Colonic mucosa (tissue), 4 donors: ENCODE results near the gene TTC28. TPM values are rescaled to one million over a fixed set of nuclear protein-coding genes. Genes with fewer than 3 reads are reported as not detected.

Experiments used
- DNase-seq: peaks from one replicate; pipeline ENCODE4 v3.0.0-alpha.2; 2020
- H3K27ac ChIP-seq: fragments of 200-600 bp; one replicate; pipeline ENCODE4 v1.8.0; 2021
- H3K27me3 ChIP-seq: fragments of 200-600 bp; one replicate; pipeline ENCODE4 v1.8.0; 2021
- H3K36me3 ChIP-seq: fragments of 200-600 bp; one replicate; pipeline ENCODE4 v1.8.0; 2021
- H3K4me1 ChIP-seq: fragments of 200-600 bp; one replicate; pipeline ENCODE4 v1.8.0; 2021; ENCODE audit warnings: mild to moderate bottlenecking
- H3K4me3 ChIP-seq: fragments of 200-600 bp; one replicate; pipeline ENCODE4 v1.8.0; 2021
- H3K9ac ChIP-seq, 2 donors: one replicate each; pipeline ENCODE4 v1.7.0; 2013; ENCODE audit warnings: control low read depth in 2 of 2, low read depth in 2 of 2, low read length in 2 of 2
- H3K9me3 ChIP-seq: fragments of 200-600 bp; one replicate; pipeline ENCODE4 v1.8.0; 2021
- intact Hi-C: fragments of 100-400 bp; cut with DNase I; formaldehyde crosslinking; loops from one replicate; pipeline ENCODE4 v1.14.1; 2022
- total RNA-seq, 2 donors: library from RNA; stranded (reverse); fragmentation: NEBNext Ultra II Directional in 1 of 2; extraction: Animal tissue kit (Norgen Biotek cat#: 25700) in 1 of 2; gene quantifications; one replicate each; pipeline ENCODE4 v1.2.1, GENCODE V29; 2021
- TF ChIP-seq, protein P1 (sequence below): fragments of 200-600 bp; IDR thresholded peaks from one replicate; pipeline ENCODE4 v1.8.0; 2022; ENCODE audit warnings: antibody characterized with exemption, mild to moderate bottlenecking
- donor health status: healthy.
- donor health status: DM: no; HTN: no; CAD: no.
- donor health status: DM: no; HTN: no; CAD: no.

Gene TTC28
- total RNA-seq, 2 donors from 2014 or later, result 6.6 to 9.2 TPM

DNA sequence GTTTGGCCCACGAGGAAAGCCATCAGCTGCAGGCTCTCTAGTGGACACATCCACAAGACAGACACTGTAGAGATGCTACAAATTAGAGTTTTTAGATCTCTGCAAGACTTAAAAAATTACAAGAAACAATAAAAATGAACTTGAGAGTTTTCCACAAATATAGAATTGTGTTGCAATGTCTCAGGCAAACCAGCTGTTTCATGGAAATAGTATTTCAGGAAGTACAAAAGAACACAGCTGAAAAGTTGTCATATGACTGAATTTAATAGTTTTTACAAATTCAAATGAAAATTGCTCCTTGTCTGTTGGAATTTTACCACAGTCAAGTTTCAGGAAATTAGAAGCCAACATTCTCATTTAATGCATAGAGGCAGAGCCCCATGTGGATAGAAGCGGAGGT is 576.0 kb downstream of the TTC28 start:
- no peak for DNase-seq
- no peaks in the 10 kb centered on the region for H3K4me1 ChIP-seq
- H3K9me3 ChIP-seq, result no peaks in the 10 kb centered on the region
- H3K9ac ChIP-seq, result no peak overlapping the region
- no peaks in the 10 kb centered on the region for H3K36me3 ChIP-seq
- intact Hi-C loops, result no loop called here
- no peaks in the 10 kb centered on the region for H3K27me3 ChIP-seq
- TF ChIP-seq, protein P1, sequence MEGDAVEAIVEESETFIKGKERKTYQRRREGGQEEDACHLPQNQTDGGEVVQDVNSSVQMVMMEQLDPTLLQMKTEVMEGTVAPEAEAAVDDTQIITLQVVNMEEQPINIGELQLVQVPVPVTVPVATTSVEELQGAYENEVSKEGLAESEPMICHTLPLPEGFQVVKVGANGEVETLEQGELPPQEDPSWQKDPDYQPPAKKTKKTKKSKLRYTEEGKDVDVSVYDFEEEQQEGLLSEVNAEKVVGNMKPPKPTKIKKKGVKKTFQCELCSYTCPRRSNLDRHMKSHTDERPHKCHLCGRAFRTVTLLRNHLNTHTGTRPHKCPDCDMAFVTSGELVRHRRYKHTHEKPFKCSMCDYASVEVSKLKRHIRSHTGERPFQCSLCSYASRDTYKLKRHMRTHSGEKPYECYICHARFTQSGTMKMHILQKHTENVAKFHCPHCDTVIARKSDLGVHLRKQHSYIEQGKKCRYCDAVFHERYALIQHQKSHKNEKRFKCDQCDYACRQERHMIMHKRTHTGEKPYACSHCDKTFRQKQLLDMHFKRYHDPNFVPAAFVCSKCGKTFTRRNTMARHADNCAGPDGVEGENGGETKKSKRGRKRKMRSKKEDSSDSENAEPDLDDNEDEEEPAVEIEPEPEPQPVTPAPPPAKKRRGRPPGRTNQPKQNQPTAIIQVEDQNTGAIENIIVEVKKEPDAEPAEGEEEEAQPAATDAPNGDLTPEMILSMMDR, result no peak
- H3K4me3 ChIP-seq, result no peak overlapping the region
- H3K27ac ChIP-seq, result no peak overlapping the region

DNA sequence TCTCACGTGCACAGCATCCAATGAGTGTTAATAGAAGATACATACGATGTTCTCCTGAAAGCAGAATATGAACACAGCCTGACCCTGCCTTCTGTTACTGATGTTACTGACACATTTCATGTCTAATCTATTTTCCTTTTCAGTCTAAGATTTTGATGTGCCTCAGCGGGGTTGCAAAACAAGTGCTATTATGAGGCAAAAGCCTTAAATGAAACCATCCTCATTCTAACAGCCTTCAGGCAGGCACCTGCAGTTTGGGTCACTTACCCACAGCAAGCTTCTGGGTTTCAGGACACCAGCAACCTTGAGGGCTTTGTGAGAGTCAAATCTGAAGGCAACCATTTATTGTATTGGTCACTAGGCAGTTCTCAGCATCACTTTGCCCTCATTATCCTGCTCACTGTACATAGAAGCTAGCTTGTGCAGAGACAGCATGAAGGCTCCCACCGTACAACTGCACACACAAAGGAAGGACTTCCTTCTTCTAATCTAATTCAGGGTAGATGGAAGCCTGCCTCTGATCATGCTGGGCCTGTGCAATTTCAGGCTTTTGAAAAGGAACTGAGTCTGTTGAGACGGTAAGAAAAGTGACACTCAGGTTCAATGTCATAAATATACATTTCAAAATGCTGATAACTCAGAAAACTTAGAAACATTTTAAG is 577.4 kb downstream of the TTC28 start:
- no peaks in the 10 kb centered on the region for H3K9me3 ChIP-seq
- no peaks in the 10 kb centered on the region for H3K27me3 ChIP-seq
- H3K4me1 ChIP-seq, result no peaks in the 10 kb centered on the region
- H3K9ac ChIP-seq, result no peak overlapping the region
- TF ChIP-seq, protein P1, result no peak
- no peaks in the 10 kb centered on the region for H3K36me3 ChIP-seq
- intact Hi-C loops, result no loop called here
- no peak overlapping the region for H3K4me3 ChIP-seq
- DNase-seq, result no peak
- no peak overlapping the region for H3K27ac ChIP-seq

DNA sequence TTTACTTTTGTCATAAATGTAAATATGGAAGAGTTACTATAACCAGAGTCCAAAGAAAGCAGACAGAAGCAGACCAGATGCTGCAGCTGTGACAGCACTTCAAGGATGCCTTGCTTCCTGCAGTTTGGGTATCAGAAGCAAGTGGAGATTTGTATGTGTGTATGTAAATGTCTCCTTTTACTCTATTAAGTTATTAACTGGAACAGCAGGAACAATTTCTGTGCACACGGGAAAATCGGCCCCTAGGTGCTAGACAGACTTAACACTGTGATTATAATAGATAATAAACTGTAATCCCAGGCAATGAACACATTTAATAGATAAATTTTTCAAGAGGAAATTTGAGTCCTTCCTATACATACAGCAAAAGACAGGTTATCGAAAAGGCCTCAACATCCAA is 582.0 kb downstream of the TTC28 start:
- Histone ChIP-seq H3K36me3 (no peaks in the 10 kb centered on the region), H3K9ac (no peak overlapping the region), H3K27ac (no peak overlapping the region), H3K4me1 (no peaks in the 10 kb centered on the region), H3K4me3 (no peak overlapping the region), H3K27me3 (no peaks in the 10 kb centered on the region), H3K9me3 (no peaks in the 10 kb centered on the region)
- intact Hi-C loops, result no loop called here
- DNase-seq, result no peak
- TF ChIP-seq, protein P1, result no peak

DNA sequence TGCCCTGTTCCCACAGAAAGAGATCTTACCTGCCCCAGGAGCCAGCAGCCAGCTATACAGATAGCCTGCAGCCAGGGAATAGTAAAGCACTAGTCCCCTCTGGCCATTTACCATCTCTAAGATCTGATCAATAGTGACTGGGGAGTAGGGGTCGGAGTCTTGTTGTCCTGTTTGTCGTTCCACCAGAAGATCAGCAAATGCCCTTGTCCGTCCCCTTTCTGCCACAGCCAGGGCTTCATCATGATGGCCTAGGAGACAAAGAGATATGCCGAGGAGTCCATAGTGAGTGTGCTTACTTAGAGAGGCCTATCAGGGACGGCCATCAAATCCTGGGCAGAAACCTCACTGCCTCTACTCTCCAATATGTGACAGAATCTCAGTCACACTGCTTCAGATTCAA is 583.5 kb downstream of the TTC28 start:
- TF ChIP-seq, protein P1, result no peak
- no peak overlapping the region for H3K27ac ChIP-seq
- intact Hi-C loops, result no loop called here
- no peaks in the 10 kb centered on the region for H3K9me3 ChIP-seq
- no peak overlapping the region for H3K9ac ChIP-seq
- H3K4me3 ChIP-seq, result no peak overlapping the region
- DNase-seq, result no peak
- no peaks in the 10 kb centered on the region for H3K27me3 ChIP-seq
- H3K4me1 ChIP-seq, result no peaks in the 10 kb centered on the region
- H3K36me3 ChIP-seq, result no peaks in the 10 kb centered on the region

DNA sequence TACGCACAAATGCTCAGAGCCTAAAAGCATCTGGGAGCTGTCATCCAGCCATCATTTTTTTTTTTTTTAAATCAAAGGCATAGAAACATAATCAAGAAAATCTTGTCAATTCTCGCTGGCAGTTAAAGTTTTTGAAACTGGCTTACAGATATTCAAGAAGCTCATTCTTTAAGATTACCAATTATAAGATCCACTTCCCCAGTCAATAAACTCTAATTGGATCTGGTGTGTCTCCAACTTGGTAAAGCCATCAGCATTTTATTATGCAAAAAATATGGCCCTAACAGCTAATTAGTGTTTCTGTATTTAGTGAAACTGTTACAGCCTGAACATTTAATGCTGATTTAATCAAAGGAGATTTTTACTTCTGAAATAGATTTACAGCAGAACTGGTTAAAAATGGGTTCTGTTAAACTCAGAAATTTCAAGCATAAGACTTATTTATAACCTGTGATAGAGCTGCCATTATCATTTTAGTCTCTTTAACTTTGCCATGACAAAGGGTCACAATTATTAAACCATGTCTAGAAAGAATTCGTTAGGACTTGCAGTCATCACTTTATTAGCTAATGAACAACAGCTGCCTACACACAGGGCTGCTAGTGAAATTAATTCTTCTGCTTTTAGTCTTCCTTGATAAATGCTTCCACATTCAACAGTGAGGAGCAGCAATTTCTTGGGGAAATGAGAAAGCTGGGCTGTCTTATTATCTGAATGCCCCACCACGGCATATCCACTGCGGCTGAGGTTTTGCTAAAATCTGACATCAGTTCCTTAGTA is 584.1 kb downstream of the TTC28 start:
- H3K9me3 ChIP-seq, result no peaks in the 10 kb centered on the region
- H3K27ac ChIP-seq, result no peak overlapping the region
- no peak overlapping the region for H3K4me3 ChIP-seq
- H3K36me3 ChIP-seq, result no peaks in the 10 kb centered on the region
- H3K4me1 ChIP-seq, result no peaks in the 10 kb centered on the region
- H3K9ac ChIP-seq, result no peak overlapping the region
- intact Hi-C loops, result no loop called here
- no peaks in the 10 kb centered on the region for H3K27me3 ChIP-seq
- DNase-seq, result no peak
- TF ChIP-seq, protein P1, result no peak
